B cell (primary cell): ENCODE data around the gene FOXF1. TPM values are rescaled to one million over a fixed set of nuclear protein-coding genes. Genes with fewer than 3 reads are reported as not detected.
A peak's percentile ranks its signal among the peaks of the same experiment; 100 is the strongest.

Experiments
- ATAC-seq: fragments of 200-7000 bp; cut with Tn5 transposase; one replicate; pipeline ENCODE4 v1.10.0; 2021; ENCODE audit warnings: low read depth, mild to moderate bottlenecking, moderate number of reproducible peaks, moderate library complexity
- CTCF ChIA-PET: fragments of 350-600 bp; sonication (Branson Sonifier 250); formaldehyde crosslinking; loops from one replicate; lab custom pipeline; 2021; ENCODE audit warnings: antibody characterized with exemption, inconsistent platforms; lab: Charles Lee
- POLR2A ChIA-PET: fragments of 350-600 bp; sonication (Branson Sonifier 250); formaldehyde crosslinking; loops from one replicate; lab custom pipeline; 2021; ENCODE audit warnings: antibody characterized with exemption; lab: Charles Lee
- DNase-seq: peaks from one replicate; pipeline ENCODE4 v3.0.0; 2013
- H2AFZ ChIP-seq: 2 replicates; pipeline ENCODE4 v1.6.1; 2012; ENCODE audit warnings: mild to moderate bottlenecking, low read depth, low read length; ENCODE audit not compliant: insufficient read depth, poor library complexity, severe bottlenecking
- H3K27ac ChIP-seq, 2 donors: 1 replicate in 1 of 2; 2 replicates in 1 of 2; pipeline ENCODE4 v1.5.1; 2012 to 2013; ENCODE audit warnings: low read length in 2 of 2, mild to moderate bottlenecking in 2 of 2, moderate library complexity in 1 of 2
- H3K27me3 ChIP-seq, 4 experiments: fragments of 200-600 bp in 1 of 4; sonication (generic) in 1 of 4; replicated peaks in 1 of 4; 1 replicate in 2 of 4; 2 replicates in 2 of 4; pipeline versions ENCODE4 v1.6.1 to v1.7.0; 2013 to 2016; ENCODE audit warnings: low read length in 3 of 4, mild to moderate bottlenecking in 2 of 4, mixed read lengths in 1 of 4, moderate library complexity in 1 of 4; ENCODE audit not compliant: insufficient read depth in 4 of 4, control insufficient read depth in 3 of 4; ENCODE audit errors: control extremely low read depth in 1 of 4
- H3K36me3 ChIP-seq, 2 experiments: replicated peaks in 1 of 2; 1 replicate in 1 of 2; 2 replicates in 1 of 2; pipeline versions ENCODE4 v1.6.1 to v1.7.1; 2013; ENCODE audit warnings: low read length in 1 of 2; ENCODE audit not compliant: insufficient read depth in 2 of 2, control insufficient read depth in 1 of 2; ENCODE audit errors: control extremely low read depth in 1 of 2, extremely low read depth in 1 of 2
- H3K4me1 ChIP-seq, 2 donors: fragments of 200-600 bp in 1 of 2; sonication (generic) in 1 of 2; 1 replicate in 1 of 2; 2 replicates in 1 of 2; pipeline versions ENCODE4 v1.5.1 to v1.6.1; 2013 to 2017; ENCODE audit warnings: low read length in 2 of 2; ENCODE audit not compliant: control insufficient read depth in 2 of 2, insufficient read depth in 2 of 2
- H3K4me2 ChIP-seq: replicated peaks from 2 replicates; pipeline ENCODE3; 2012; ENCODE audit warnings: mild to moderate bottlenecking, low read depth, low read length; ENCODE audit not compliant: poor library complexity, severe bottlenecking
- H3K4me3 ChIP-seq, 5 experiments: fragments of 200-600 bp in 1 of 5; sonication (generic) in 1 of 5; 1 replicate in 3 of 5; 2 replicates in 2 of 5; pipeline versions ENCODE4 v1.5.1 to v1.7.0; 2011 to 2016; ENCODE audit warnings: low read length in 4 of 5, mild to moderate bottlenecking in 4 of 5, low read depth in 2 of 5, control low read depth in 1 of 5, moderate library complexity in 1 of 5; ENCODE audit not compliant: insufficient read depth in 1 of 5; ENCODE audit errors: control extremely low read depth in 1 of 5, extremely low read depth in 1 of 5
- H3K79me2 ChIP-seq: fragments of 200-600 bp; sonication (generic); one replicate; pipeline ENCODE4 v1.6.0; 2016; ENCODE audit warnings: low read length; ENCODE audit not compliant: control insufficient read depth, insufficient read depth
- H3K9ac ChIP-seq: fragments of 200-600 bp; sonication (generic); 2 replicates; pipeline ENCODE4 v1.6.1; 2017; ENCODE audit warnings: mild to moderate bottlenecking, low read length, moderate library complexity
- H3K9me3 ChIP-seq, 3 donors: one replicate each; pipeline versions ENCODE4 v1.6.1 to v1.7.1; 2013; ENCODE audit warnings: low read length in 2 of 3; ENCODE audit not compliant: control insufficient read depth in 2 of 3, insufficient read depth in 1 of 3; ENCODE audit errors: control extremely low read depth in 1 of 3
- H4K20me1 ChIP-seq: 2 replicates; pipeline ENCODE4 v1.6.0; 2012; ENCODE audit warnings: mild to moderate bottlenecking, low read length; ENCODE audit not compliant: insufficient read depth, control insufficient read depth, poor library complexity, severe bottlenecking
- H3K27ac Mint-ChIP-seq: one replicate; pipeline ENCODE4 v1.8.0; 2021; ENCODE audit warnings: mixed read lengths
- H3K27me3 Mint-ChIP-seq: one replicate; pipeline ENCODE4 v1.8.0; 2021; ENCODE audit warnings: mixed read lengths
- H3K4me1 Mint-ChIP-seq: one replicate; pipeline ENCODE4 v1.8.0; 2021; ENCODE audit warnings: mixed read lengths
- H3K4me3 Mint-ChIP-seq: one replicate; pipeline ENCODE4 v1.8.0; 2021; ENCODE audit warnings: mixed read lengths
- H3K9me3 Mint-ChIP-seq: one replicate; pipeline ENCODE4 v1.8.0; 2022; ENCODE audit warnings: mixed read lengths; ENCODE audit not compliant: insufficient read depth
- CTCF ChIP-seq: fragments of 200-600 bp; IDR thresholded peaks from one replicate; pipeline ENCODE4 v1.8.0; 2022; ENCODE audit warnings: antibody characterized with exemption, mild to moderate bottlenecking
- EZH2 ChIP-seq: IDR thresholded peaks from 2 replicates; pipeline ENCODE4 v1.6.1; 2012; ENCODE audit warnings: borderline replicate concordance, low read depth, mild to moderate bottlenecking, moderate library complexity, low read length; ENCODE audit not compliant: insufficient read depth, poor library complexity, severe bottlenecking
- WGBS: methylation state at CpG from one replicate; pipeline ENCODE4 v1.1.5; 2013; ENCODE audit warnings: missing lambda C conversion rate; ENCODE audit not compliant: insufficient coverage; 5-methylcytosine and 5-hydroxymethylcytosine counted together
- intact Hi-C: fragments of 100-400 bp; cut with micrococcal nuclease; formaldehyde crosslinking; loops from one replicate; pipeline ENCODE4 v1.10.0; 2022
- polyA plus RNA-seq: library from polyadenylated mRNA; depleted of rRNA; stranded (reverse); fragments of >200 nt; gene quantifications from 2 replicates; pipeline ENCODE4 v1.2.3, GENCODE V29; 2012
- total RNA-seq, 2 donors: library from RNA; stranded (reverse); fragments of 120-200 nt in 1 of 2; gene quantifications; 1 replicate in 1 of 2; 2 replicates in 1 of 2; pipeline versions ENCODE4 v1.2.3 to v1.2.4, GENCODE V29; 2013 to 2022

Gene FOXF1
- total and polyA plus RNA-seq, 2 donors (not counting 1 experiment from before 2014, with no cell fraction given): not detected

GRCh38 chr16:86496262-86496928 is 13.9 kb upstream of the FOXF1 start:
- Histone ChIP-seq H3K4me3 (no peak overlapping the region), H3K9ac (no peak overlapping the region), H2AFZ (no peak overlapping the region), H3K4me1 (peaks cover 0 to 8% of the 10 kb centered on the region in 2 donors), H3K9me3 (peaks cover 0 to 22% (median 0%) of the 10 kb centered on the region in 3 donors), H3K36me3 (no peaks in the 10 kb centered on the region), H3K27ac (no peak overlapping the region), H4K20me1 (no peaks in the 10 kb centered on the region), H3K79me2 (no peaks in the 10 kb centered on the region), H3K4me2 (no peak overlapping the region), H3K27me3 (peaks cover 0 to 86% (median 52%) of the 10 kb centered on the region in 4 experiments)
- peaks cover 59% of the 10 kb centered on the region for H3K27me3 Mint-ChIP-seq
- 13% methylated on average over 26 of the region's 34 CpGs for WGBS
- H3K4me3 Mint-ChIP-seq: no peak overlapping the region
- H3K9me3 Mint-ChIP-seq: no peaks in the 10 kb centered on the region
- no peak for TF ChIP-seq CTCF
- TF ChIP-seq EZH2: no peak
- POLR2A ChIA-PET: interaction anchor here (0.7 kb wide), 1 partner anchor 145 kb away, joined by 15 read pairs; no protein-coding TSS in a partner anchor
- no peak overlapping the region for H3K27ac Mint-ChIP-seq
- DNase-seq: peak; percentile 29
- ATAC-seq: no peak
- intact Hi-C loops: loop anchor here (5.0 kb wide), 1 partner anchor 579 kb away; no protein-coding TSS in a partner anchor
- CTCF ChIA-PET: no interaction called here
- H3K4me1 Mint-ChIP-seq: no peaks in the 10 kb centered on the region

- ChIA-PET CTCF (no interaction called here), POLR2A (interaction anchor here (0.7 kb wide), 2 partner anchors 145 to 1192 kb away, joined by 4 to 15 read pairs; no protein-coding TSS in a partner anchor)
- Histone ChIP-seq H3K9me3 (peaks cover 0 to 22% (median 0%) of the 10 kb centered on the region in 3 donors), H3K79me2 (no peaks in the 10 kb centered on the region), H3K4me1 (peaks cover 0 to 12% of the 10 kb centered on the region in 2 donors), H3K4me2 (no peak overlapping the region), H4K20me1 (no peaks in the 10 kb centered on the region), H3K36me3 (no peaks in the 10 kb centered on the region), H2AFZ (no peak overlapping the region), H3K9ac (no peak overlapping the region), H3K27me3 (peaks cover 0 to 86% (median 54%) of the 10 kb centered on the region in 4 experiments), H3K27ac (no peak overlapping the region), H3K4me3 (no peak overlapping the region)
- TF ChIP-seq CTCF (no peak), EZH2 (no peak)
- H3K4me1 Mint-ChIP-seq: no peaks in the 10 kb centered on the region
- ATAC-seq: no peak
- H3K9me3 Mint-ChIP-seq: no peaks in the 10 kb centered on the region
- DNase-seq: peak; percentile 24
- no peak overlapping the region for H3K4me3 Mint-ChIP-seq
- peaks cover 57% of the 10 kb centered on the region for H3K27me3 Mint-ChIP-seq
- H3K27ac Mint-ChIP-seq: no peak overlapping the region
- intact Hi-C loops: loop anchor here (5.0 kb wide), 1 partner anchor 580 kb away; no protein-coding TSS in a partner anchor
- WGBS: 12% methylated on average over 44 of the region's 45 CpGs
Observed at GRCh38 chr16:86496929-86497461, 13.3 kb upstream of the FOXF1 start.
